SK-N-MC (cell line): Measurements from ENCODE around the gene HPS4.

ENCODE experiments used
- EZH2 ChIP-seq: fragments of 200-600 bp; sonication (generic); IDR thresholded peaks from one replicate; pipeline ENCODE4 v1.6.1; 2017; ENCODE audit warnings: antibody characterized with exemption
- FOXP2 ChIP-seq: optimal IDR thresholded peaks from 2 replicates; pipeline ENCODE3; 2011; ENCODE audit warnings: mild to moderate bottlenecking, moderate library complexity; ENCODE audit not compliant: insufficient read depth; ENCODE audit errors: extremely low read length, control extremely low read depth
- POLR2AphosphoS5 ChIP-seq: IDR thresholded peaks from 2 replicates; pipeline ENCODE4 v1.6.1; 2012; ENCODE audit warnings: mild to moderate bottlenecking, low read depth, low read length, borderline replicate concordance

DNA sequence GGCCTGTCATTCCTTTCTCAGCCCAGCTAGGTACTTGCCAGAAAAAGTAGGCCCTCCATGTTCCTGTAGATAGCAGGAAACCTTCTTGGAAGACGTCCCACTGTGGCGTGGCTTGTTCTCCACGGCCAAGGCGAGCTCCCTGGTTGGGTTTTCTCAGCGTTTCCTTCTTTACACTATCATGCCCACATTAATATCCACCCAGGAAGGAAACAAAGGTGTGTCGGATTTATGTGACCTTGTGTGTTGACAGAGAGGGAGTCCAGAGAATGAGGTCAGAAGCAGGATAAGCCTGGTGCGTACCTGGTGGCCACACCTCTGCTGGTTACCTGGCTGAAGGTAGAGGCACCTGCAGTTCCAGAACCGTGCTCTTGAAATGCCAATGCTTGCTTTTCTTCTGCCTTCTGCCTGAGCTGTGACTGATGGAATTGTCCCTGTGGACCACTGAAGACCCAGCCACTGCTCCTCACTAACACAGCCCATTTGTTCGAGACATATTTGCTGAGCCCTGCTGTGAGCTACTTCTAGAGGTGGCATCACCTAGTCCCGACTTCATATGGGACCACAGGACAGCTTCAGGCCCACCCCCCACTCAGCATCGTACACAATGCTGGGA is 46.6 kb downstream of the HPS4 start:
- no peak for TF ChIP-seq EZH2
- no peak for TF ChIP-seq FOXP2
- no peak for TF ChIP-seq POLR2AphosphoS5
